ENCODE results near the gene TNNC2.
"Not testable (repeated sequence)": the region's sequence is repeated elsewhere in the genome, so short reads cannot be mapped to it uniquely, and the experiment has no call there.

Gene TNNC2

DNA sequence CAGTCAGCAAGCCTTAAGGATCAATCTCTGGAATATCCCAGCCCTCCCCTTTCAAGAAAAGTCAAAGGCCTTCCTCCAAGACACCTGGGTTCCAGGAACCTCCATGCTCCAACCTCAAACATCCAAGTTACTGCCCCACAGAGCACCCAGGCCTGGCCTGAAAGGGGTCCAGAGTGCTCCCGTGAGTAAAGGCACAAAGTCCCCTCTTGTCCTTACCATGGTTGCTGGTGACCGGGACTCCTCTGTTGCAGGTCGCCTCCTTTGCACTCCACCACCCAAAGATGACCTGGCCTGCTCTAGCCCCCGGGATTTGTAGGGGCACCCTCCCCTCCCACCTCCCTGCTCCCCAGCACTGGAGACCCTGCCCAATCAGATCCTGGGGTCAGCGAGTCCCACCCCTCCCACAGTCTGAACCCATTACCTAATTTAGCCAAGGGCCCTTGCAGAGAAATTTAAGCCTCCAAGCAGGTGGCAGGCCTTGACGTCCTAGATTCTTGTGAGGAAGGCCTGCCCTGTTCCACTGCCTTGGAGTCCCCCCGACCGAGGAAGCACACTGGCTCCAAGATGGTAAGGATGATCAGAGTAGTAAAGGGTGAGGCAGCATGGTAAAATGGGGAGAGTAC lies at the start of gene TNNC2:
TNNC2 (minus strand) TSS at position 283 of the 623 bp plus-strand sequence; CDS start at position 219, 64 bp downstream.
- no peak for DNase-seq (ENCODE audit: low read depth)

DNA sequence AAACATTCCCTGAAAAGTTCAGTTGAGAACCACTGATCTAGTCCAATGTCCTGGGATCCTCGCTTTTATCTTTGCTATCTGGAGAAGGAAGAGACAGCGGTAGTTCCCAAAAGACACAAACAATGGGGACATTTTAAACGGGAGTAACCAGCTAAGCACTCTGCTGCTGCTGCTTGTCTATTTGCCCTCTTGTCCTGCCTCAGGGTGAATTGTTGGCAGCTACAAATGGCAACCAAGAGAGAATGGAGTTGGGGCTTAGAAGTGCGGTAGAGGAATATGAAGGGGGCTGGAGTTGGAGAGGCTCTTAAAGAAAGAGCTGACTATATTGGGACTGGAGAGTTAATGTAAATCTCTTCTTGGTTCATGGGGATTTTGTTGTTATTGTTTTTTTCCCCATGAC lies 47.5 kb upstream of the TNNC2 start:
- no peak for DNase-seq (ENCODE audit: low read depth)

DNA sequence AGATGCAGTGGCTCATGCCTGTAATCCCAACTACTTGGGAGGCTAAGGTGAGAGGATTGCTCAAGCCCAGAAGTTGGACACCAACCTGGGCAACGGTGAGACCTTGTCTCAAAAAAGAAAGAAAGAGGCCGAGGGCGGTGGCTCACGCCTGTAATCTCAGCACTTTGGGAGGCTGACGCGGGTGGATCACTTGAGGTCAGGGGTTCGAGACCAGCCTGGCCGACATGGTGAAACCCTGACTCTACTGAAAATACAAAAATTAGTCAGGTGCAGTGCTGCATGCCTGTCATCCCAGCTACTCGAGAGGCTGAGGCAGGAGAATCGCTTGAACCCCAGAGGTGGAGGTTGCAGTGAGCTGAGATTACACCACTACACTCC lies 47.0 kb upstream of the TNNC2 start:
- not testable (repeated sequence) for DNase-seq (ENCODE audit: low read depth)

DNA sequence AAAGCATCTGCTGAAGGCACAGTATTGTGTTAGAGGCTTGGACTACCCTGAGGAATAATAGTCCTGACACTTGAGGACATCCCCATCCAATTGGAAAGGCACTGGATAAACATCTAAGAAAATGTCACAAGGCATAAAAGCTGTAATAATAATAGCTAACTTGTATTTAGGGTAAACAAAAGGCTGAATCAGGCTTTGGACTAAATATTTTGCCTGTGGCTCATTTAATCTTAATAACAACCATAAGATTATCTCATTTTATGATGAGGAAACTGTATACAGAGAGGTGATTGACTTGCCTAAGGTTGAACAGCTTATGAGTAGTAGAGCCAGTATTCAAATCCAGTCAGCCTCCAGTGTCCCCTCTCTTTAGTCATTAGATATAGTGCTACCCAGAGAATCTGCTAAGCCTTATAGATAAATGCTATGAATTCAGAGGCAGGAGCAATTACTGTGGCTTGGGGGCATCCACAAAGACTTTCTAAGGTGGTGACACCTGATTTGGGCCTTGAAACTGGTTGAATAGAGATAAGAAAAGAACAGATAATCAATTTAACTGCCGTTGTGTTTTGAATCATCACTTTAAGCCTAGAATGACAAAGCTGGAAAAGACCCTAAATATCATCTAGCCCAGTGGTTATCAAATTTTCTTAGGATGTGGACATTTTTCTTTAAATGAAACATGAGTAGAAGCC lies 46.4 kb upstream of the TNNC2 start:
- no peak for DNase-seq (ENCODE audit: low read depth)

DNA sequence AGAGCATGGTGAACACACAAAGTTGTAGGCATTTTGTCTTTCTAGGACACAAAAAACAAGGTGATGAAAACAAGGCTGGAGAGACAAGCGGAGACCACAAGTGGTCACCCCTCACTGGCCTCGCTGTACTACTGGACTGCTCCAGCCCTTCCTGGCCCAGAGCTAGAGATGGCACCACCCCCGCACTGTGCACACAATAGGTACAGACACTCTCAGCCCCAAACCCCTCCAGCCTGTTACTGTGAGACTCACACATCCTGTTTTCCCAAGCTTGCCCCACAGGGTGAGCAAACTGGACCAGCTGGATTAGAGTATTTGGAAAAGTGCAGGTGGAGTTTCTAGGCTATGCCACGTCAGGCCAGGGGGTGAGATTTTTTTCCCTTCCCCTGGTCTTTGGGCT lies 45.5 kb upstream of the TNNC2 start:
- no peak for DNase-seq (ENCODE audit: low read depth)

DNA sequence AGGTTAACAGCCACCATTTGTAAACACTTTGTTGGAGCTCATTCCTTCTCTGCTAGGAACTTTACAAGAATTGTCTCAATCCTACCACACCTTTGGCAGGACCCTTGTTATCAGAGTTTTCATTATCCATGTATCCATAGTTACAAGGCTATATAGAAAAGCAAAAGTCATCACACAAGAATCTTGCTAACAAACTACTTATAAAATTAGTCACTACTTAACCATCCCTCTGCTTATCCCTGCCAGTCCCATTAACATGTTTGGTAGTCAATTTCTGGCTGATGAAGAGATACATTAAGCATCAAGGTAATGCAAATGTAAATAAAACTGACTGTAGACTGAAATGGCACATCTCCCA lies 40.7 kb upstream of the TNNC2 start:
- DNase-seq (ENCODE audit: low read depth) = no peak

DNA sequence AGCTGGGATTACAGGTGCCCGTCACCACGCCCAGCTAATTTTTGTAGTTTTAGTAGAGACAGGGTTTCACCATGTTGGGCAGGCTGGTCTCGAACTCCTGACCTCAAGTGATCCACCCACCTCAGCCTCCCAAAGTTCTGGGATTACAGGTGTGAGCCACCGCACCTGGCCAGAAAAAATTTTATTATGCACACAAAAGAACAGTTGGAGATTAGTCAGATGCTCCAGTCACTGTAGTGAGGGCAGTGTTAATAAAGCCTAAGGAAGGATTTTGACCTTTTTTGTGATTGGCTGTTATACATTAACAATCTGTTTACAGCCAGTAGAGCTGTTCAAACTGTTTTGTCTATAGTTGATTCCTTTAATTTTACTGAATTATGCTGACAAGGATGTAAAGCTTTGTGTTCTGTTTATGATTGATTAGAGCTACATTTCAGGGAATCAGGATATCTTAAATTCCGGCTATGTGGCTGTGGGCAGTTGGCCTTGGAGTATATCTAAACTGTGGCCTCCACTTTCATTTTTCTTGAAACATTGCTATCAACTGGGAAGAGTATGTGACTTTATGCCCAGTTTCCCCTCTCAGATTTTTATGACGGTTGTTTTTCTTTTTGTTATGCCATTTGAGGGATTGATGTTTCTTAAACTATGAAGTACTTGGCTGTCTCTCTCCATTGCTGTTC lies 40.2 kb upstream of the TNNC2 start:
- no peak for DNase-seq (ENCODE audit: low read depth)

DNA sequence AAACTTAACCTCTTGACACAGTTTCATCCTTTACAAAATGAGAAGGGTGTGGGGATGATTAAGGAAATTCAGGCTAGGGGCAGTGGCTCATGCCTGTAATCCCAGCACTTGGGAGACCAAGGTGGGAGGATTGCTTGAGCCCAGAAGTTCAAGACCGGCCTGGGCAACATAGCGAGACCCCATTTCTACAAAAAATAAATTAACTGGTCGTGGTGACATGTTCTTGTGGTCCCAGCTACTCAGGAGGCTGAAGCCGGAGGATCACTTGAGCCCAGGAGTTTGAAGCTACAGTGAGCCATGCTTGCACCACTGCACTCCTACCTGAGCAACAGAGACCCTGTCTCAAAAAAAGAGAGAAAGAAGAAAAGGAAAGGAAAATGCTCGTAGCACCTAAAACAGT lies 39.3 kb upstream of the TNNC2 start:
- DNase-seq (ENCODE audit: low read depth) = no peak

DNA sequence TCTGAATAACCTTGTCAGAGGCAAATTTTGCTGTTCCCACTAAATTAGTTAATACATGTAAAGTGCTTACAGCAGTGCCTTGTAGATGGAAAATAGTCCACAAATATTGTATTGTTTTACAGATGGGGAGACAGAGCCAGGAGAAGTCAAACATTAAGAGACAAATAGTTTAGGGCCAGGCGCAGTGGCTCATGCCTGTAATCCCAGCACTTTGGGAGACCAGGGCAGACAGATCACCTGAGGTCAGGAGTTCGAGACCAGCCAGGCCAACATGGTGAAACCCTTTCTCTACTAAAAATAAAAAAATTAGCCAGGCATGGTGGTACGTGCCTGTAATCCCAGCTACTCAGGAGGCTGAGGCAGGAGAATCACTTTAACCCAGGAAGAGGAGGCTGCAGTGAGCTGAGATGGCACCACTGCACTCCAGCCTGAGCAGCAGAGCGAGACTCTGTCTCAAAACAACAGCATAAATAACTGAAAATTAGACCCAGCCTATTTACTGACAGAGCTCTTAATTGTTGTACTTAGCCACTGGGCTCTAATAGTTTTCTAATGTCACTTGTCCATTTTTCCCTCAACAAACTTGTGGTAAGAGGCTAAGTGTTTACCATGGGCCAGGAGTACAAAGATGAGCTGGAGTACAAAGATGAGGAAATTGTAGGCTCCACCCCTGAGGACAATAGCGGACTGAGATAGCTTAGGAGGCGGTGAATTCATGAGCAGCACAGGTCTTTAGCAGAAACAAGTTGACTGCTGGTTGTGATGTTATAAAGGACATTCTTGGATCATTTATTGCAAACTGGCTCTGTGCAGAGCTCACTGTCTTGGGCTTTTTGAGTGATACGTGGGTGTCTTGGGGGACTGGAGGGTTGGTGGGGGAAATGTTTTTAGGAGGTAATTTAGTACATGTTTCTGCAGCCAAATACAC lies 36.7 kb upstream of the TNNC2 start:
- no peak for DNase-seq (ENCODE audit: low read depth)

DNA sequence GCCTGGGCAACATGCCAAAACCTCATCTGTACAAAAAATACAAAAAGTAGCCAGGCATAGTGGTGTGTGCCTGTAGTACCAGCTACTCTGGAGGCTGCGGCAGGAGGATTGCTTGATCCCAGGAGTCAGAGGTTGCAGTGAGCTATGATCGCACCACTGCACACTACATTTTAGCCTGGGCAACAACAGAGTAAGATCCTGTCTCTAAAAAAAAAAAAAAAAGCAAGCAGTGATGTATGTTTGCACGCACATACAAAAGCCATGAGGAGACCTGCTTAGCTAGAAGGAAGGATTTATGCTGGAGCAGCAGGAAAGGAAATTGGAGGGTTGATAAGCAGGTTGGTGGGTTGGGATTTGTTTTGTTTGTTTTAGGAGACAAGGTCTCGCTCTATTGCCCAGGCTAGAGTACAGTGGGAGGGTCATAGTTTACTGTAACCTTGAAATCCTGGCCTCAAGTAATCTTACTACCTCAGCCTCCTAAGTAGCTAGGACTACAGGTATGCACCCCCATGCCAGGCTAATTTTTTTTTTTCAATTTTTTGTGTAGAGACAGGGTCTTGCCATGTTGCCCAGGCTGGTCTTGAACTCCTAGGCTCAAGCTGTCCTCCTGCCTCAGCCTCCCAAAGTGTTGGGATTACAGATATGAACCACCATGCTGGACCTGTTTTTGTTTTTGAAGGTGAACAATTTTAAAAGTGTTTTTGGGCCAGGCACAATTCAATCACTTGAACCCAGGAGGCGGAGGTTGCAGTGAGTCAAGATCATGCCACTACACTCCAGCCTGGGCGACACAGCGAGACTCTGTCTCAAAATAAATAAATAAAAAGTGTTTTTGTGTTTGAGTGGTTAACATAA lies 34.3 kb upstream of the TNNC2 start:
- no peak for DNase-seq (ENCODE audit: low read depth)

DNA sequence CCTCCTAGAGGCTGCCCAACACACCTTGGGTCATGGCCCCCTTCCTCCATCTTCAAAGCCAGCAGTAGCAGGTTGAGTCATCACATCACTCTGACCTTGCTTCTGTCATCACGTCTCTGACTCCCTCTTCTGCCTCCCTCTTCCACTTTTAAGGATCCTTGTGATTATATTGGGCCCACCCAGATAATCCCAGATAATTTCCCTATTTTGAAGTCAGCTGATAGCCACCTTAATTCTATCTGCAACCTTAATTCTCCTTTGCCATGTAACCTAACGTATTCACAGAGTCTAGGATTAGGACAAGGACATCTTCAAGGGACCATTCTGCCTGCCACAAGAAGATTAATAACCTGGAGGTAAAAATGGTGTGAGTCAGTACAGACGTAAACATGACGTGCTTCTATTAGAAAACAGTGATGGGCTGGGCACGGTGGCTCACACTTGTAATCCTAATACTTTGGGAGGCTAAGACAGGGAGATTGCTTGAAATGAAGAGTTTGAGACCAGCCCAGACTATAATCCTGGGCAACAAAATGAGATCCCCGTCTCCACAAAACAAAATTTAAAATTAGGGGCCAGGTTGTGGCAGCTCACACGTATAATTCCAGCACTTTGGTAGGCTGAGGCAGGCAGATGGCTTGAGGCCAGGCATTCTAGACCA lies 33.6 kb upstream of the TNNC2 start:
- no peak for DNase-seq (ENCODE audit: low read depth)

DNA sequence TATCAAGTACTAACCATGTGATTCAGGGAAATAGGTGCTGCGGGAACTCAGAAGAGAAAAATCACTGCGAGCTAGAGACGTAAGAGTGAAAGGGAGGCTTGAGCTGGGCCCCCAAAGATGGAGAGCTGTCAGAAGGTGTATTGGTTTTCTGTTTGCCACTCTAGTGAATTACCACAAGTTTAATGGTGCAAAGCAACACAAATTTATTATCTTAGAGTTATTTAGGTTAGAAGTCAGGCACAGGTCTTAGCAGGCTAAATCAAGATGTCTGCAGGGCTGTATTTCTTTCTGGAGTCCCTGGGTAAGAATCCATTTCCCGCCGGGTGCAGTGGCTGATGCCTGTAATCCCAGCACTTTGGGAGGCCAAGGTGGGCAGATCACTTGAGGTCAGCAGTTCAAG lies 32.8 kb upstream of the TNNC2 start:
- no peak for DNase-seq (ENCODE audit: low read depth)

DNA sequence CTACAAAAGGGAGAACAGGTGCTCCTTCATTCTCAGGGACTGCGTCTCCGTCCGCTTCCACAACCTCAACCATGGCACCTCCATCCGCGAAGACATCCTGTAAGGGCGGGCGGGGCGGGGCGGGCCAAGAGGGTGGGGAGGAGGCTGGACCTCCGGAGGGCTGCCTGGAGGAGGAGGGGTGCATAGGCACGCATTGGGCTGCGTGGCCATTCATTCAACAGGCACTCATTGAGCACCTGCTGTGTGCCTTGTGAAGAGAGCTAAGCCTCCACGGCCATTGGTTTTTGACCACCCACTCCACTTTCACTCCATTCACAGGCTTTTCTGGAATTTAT lies 30.7 kb upstream of the TNNC2 start:
- no peak for DNase-seq (ENCODE audit: low read depth)

DNA sequence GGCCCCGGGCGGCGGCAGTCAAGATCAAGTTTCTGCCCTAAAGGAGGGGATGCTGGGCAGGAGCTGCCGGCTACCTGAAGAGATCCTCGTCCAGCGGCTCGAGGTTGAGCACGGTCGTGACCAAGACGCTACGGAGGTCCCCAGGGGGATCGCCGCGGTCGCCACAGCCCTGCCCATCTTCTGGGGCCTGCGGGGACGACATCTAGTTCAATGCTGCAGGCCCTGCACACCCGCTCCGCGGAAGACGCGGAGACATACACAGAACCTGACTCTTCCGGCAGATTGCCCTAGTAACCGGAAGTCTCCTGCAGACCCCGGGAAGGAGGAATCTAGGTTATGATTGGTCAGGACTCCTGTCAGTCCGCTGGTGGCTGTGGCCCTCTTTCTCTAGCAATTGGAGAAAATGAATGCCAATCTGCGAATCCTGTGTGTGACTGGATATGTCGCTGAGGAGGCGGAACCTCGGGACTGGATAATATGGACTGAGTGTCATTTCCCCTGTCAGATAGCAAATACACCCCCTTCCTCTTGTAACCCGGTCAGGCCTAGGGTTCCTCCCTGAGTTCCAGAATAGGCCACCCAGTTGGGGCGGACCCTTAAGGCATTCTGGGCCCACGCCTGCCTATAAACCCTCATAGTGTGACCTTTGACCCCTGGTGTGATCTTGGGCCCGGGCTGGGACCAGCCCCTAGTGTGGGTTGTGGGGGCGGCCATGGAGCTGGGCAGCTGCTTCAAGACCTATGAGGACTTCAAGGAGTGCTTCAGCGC lies 30.2 kb upstream of the TNNC2 start, which contains the start of the genes ACOT8 and ZSWIM3:
ACOT8 (minus strand) TSS at position 279 of the 768 bp plus-strand sequence; CDS start at position 202, 77 bp downstream.
ZSWIM3 (plus strand) TSS at position 501 of the 768 bp plus-strand sequence; CDS start at position 713, 212 bp downstream.
- peak; percentile 93 for DNase-seq (ENCODE audit: low read depth)

DNA sequence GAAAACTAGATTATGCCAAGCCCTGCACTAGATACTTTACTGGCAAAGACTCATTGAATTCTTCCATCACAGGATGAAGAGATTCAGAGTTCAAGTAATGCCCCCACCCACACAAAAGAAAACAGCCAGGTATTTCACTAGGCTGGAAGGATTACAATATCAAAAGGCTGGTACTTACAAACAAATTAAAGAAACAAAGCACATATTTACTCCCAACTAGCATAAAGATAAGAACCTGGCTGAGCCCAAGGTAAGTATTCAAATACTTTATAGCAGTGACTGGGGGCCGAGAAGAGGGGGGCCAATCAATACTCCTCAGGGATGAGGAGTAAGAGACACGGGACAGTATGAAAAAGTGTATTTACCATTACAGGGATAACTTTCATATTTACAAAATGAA lies 26.4 kb upstream of the TNNC2 start:
- no peak for DNase-seq (ENCODE audit: low read depth)

DNA sequence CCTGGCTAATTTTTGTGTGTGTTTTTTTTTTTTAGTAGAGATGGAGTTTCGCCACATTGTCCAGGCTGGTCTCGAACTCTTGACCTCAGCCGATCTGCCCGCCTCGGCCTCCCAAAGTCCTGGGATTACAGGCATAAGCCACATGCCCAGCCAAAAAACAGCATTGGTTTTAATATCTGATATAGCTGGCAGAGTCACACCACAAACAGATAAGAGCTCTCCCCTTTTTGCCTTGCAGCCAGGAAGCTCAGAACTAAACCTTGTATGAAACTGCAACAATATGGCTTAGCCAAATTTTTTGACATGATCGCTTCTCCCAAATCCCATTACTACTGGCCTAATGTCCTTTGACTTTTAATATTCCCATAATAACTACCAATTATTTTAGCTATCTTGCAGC lies 25.2 kb upstream of the TNNC2 start:
- DNase-seq (ENCODE audit: low read depth) = no peak

DNA sequence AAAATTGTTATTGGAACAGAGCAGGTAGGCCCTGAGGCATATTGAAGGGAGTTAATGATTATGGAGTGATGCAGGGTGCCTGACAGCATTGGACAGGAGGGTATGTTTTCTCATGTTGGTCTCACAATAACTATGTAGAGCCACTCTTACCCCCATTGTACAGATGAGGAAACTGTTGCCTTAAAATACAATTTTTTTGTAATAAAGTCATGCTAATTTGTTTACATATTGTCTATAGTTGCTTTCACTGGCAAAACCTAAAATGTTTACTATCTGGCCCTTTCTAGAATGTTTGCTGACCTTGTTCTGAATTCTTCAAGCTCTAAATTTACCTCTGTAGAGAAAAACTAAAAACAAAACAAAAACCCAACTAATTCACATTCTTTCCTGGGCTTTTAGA lies 24.4 kb upstream of the TNNC2 start:
- DNase-seq (ENCODE audit: low read depth) = no peak

DNA sequence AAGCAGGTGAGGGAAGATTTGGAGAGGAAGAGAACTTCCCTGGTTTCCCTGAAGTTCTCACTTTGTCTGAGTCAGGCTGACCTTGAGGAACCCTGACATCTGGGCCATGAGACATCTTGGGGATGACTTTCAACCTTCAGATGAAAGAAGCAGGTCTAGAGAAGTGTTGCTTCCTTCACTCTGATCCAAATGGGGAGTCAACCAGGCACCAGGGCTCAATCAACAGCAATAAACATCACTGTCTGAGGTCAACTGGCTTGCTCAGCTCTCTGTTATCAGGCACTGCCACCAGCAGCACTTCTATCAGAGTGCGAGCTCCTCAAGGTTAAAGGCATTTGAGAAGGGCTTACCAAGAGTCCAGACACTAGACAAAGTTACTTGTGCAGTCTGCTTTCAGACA lies 23.8 kb upstream of the TNNC2 start:
- DNase-seq (ENCODE audit: low read depth) = no peak

DNA sequence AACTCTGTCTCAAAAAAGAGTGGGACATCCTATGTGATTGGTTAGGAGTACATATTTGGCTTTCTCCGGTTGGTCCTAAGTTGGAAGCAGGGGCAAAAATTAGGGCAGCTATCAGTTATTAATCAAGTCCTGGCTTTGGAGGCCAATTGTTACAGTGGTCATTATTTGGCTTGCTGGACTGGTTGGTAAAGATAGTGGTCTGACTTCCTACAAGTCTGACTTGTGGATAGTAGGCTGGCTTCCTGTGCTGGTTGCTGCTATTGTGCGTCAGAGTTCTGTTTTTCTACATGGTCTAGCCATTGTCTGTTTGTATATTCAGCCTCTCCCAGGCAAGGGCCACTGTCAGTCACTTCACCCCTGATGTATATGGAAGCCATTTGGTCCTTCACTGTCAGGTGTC lies 23.1 kb upstream of the TNNC2 start:
- no peak for DNase-seq (ENCODE audit: low read depth)

DNA sequence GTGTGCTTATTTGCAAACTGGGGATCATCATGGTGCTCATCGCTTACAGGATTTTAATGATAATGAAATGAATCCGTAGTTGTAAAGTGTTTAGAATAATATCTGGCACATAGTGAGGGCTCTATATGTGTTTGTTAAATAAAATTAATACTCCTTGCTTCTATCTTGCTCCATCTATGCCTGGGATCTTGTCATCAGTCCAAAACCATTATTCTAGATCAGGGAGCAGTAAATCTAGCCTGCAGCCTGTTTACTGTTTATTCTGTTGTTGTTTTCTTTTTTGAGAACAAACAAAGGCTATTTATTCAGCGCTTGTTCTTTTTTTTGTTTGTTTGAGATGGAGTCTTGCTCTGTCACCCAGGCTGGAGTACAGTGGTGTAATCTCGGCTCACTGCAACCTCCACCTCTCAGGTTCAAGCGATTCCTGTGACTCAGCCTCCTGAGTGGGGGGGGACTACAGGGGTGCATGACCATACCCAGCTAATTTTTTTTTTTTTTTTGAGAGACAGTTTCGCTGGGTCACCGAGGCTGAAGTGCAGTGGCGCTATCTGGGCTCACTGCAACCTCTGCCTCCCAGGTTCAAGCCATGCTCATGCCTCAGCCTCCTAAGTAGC lies 22.0 kb upstream of the TNNC2 start:
- DNase-seq (ENCODE audit: low read depth) = no peak

Data from activated gamma-delta T cell treated with anti-CD3 and anti-CD28 coated beads, Interleukin-2, amount 50 U/mL, for 16 hours (primary cell).